ENCODE data around the gene PKD2L1. TPM values are rescaled to one million over a fixed set of nuclear protein-coding genes. Genes with fewer than 3 reads are reported as not detected.
"Not testable (repeated sequence)": the region's sequence is repeated elsewhere in the genome, so short reads cannot be mapped to it uniquely, and the experiment has no call there.

Gene PKD2L1
- total RNA-seq, 1 donor from 2014 or later, result not detected

GRCh38 chr10:100297242-100297641, 32.8 kb downstream of the PKD2L1 start:
- DNase-seq (ENCODE audit: low spot score), result no peak
- intact Hi-C loops (cut with DNase I), result no loop called here

GRCh38 chr10:100293066-100293465, 37.0 kb downstream of the PKD2L1 start:
- DNase-seq (ENCODE audit: low spot score), result no peak
- intact Hi-C loops (cut with DNase I), result no loop called here

GRCh38 chr10:100292300-100292699, 37.7 kb downstream of the PKD2L1 start:
- DNase-seq (ENCODE audit: low spot score); intact Hi-C loops (cut with DNase I): not testable (repeated sequence)

GRCh38 chr10:100291356-100291755, 38.7 kb downstream of the PKD2L1 start:
- no peak for DNase-seq (ENCODE audit: low spot score)
- intact Hi-C loops (cut with DNase I), result no loop called here

GRCh38 chr10:100289641-100290040, 40.4 kb downstream of the PKD2L1 start:
- DNase-seq (ENCODE audit: low spot score), result no peak
- intact Hi-C loops (cut with DNase I), result loop anchor here (5.0 kb wide), 1 partner anchor 238 kb away; the partner anchor contains the start of gene NDUFB8

GRCh38 chr10:100288196-100288595, 41.8 kb downstream of the PKD2L1 start:
- intact Hi-C loops (cut with DNase I), result loop anchor here (5.0 kb wide), 1 partner anchor 239 kb away; the partner anchor contains the start of gene NDUFB8
- no peak for DNase-seq (ENCODE audit: low spot score)

- no peak for DNase-seq (ENCODE audit: low spot score)
- intact Hi-C loops (cut with DNase I), result loop anchor here (5.0 kb wide), 1 partner anchor 240 kb away; the partner anchor contains the start of gene NDUFB8
Measured at GRCh38 chr10:100287756-100288155, 42.3 kb downstream of the PKD2L1 start.

- intact Hi-C loops (cut with DNase I), result loop anchor here (5.0 kb wide), 1 partner anchor 241 kb away; the partner anchor contains the start of gene NDUFB8
- peak; percentile 96 for DNase-seq (ENCODE audit: low spot score)
Measured at GRCh38 chr10:100286051-100287033, 43.7 kb downstream of the PKD2L1 start, which contains the start of gene BLOC1S2. TSS of gene BLOC1S2 (minus strand) at chr10:100286680. CDS start at chr10:100286659, 21 bp downstream.

GRCh38 chr10:100285326-100285725, 44.7 kb downstream of the PKD2L1 start:
- not testable (repeated sequence) for DNase-seq (ENCODE audit: low spot score)
- intact Hi-C loops (cut with DNase I), result loop anchor here (5.0 kb wide), 1 partner anchor 242 kb away; the partner anchor contains the start of gene NDUFB8

- no peak for DNase-seq (ENCODE audit: low spot score)
- intact Hi-C loops (cut with DNase I), result loop anchor here (2.0 kb wide), 1 partner anchor 14 kb away; no protein-coding TSS in a partner anchor
Measured at GRCh38 chr10:100282907-100283306, 47.1 kb downstream of the PKD2L1 start.

- intact Hi-C loops (cut with DNase I); DNase-seq (ENCODE audit: low spot score): not testable (repeated sequence)
Measured at GRCh38 chr10:100276971-100277370, 53.1 kb downstream of the PKD2L1 start.

GRCh38 chr10:100267239-100268104, 62.6 kb downstream of the PKD2L1 start, which contains the start of gene CWF19L1:
TSS of gene CWF19L1 (minus strand) at chr10:100267638. CDS start at chr10:100267593, 45 bp downstream.
- intact Hi-C loops (cut with DNase I), result loop anchor here (2.0 to 5.0 kb wide), 2 partner anchors 15 to 80 kb away; partner anchors contain the start of gene ERLIN1
- DNase-seq (ENCODE audit: low spot score), result peak; percentile 94

GRCh38 chr10:100265821-100266485, 64.1 kb downstream of the PKD2L1 start:
- intact Hi-C loops (cut with DNase I), result loop anchor here (5.0 kb wide), 1 partner anchor 79 kb away; the partner anchor contains the start of gene ERLIN1
- DNase-seq (ENCODE audit: low spot score), result no peak

- no peak for DNase-seq (ENCODE audit: low spot score)
- intact Hi-C loops (cut with DNase I), result no loop called here
Measured at GRCh38 chr10:100254191-100254590, 75.8 kb downstream of the PKD2L1 start.

GRCh38 chr10:100253041-100253440, 77.0 kb downstream of the PKD2L1 start:
- intact Hi-C loops (cut with DNase I), result no loop called here
- DNase-seq (ENCODE audit: low spot score), result no peak

- DNase-seq (ENCODE audit: low spot score), result no peak
- intact Hi-C loops (cut with DNase I), result no loop called here
Measured at GRCh38 chr10:100248820-100249219, 81.2 kb downstream of the PKD2L1 start.

- intact Hi-C loops (cut with DNase I), result no loop called here
Measured at GRCh38 chr10:100245484-100246220, 84.4 kb downstream of the PKD2L1 start.

GRCh38 chr10:100239851-100240250, 90.2 kb downstream of the PKD2L1 start:
- DNase-seq (ENCODE audit: low spot score), result no peak
- intact Hi-C loops (cut with DNase I), result no loop called here

More at GRCh38 chr10:100245484-100246220, 84.4 kb downstream of the PKD2L1 start:
- DNase-seq (ENCODE audit: low spot score), result no peak

All from cardiac septum (tissue), 1 donor.